GM12878 (cell line): ENCODE measurements around the gene DDX10. TPM values are rescaled to one million over a fixed set of nuclear protein-coding genes. Genes with fewer than 3 reads are reported as not detected.

Experiments used
- ATAC-seq: fragments of 200-7000 bp; cut with Tn5 transposase; 3 replicates; pipeline ENCODE4 v1.9.1; 2020; ENCODE audit warnings: mild to moderate bottlenecking, moderate library complexity
- BruUV-seq: library from RNA; stranded (reverse); fragments of 400-500 nt; replicated peaks from 2 replicates; lab custom pipeline; 2021; lab: Mats Ljungman, UMichigan
- CTCF ChIA-PET: fragments of 300-600 bp; sonication (Branson Sonifier 250); formaldehyde crosslinking; extraction: SDS; loops from one replicate; lab custom pipeline; 2021; ENCODE audit warnings: inconsistent platforms; lab: Yijun Ruan, JAX
- POLR2A ChIA-PET: fragments of 350-600 bp; formaldehyde crosslinking; extraction: SDS; loops from one replicate; lab custom pipeline; 2021; ENCODE audit warnings: inconsistent platforms; lab: Charles Lee
- RAD21 ChIA-PET: fragments of 300-600 bp; sonication (Branson Sonifier 250); formaldehyde crosslinking; loops from one replicate; lab custom pipeline; 2023; ENCODE audit warnings: antibody characterized with exemption; ENCODE audit not compliant: unreplicated experiment; lab: Charles Lee
- SMC1A ChIA-PET: fragments of 300-600 bp; sonication (Branson Sonifier 250); formaldehyde crosslinking; loops from one replicate; lab custom pipeline; 2023; ENCODE audit not compliant: unreplicated experiment, uncharacterized antibody; lab: Charles Lee
- DNase-seq: peaks from one replicate; pipeline ENCODE4 v3.0.0-alpha.2; 2011; ENCODE audit warnings: low read depth, low spot score
- FAIRE-seq: peaks from 3 replicates; lab custom pipeline; 2011; peaks lifted over from hg19 to GRCh38; lab: Jason Lieb, UNC
- H2AFZ ChIP-seq: 2 replicates; pipeline ENCODE4 v1.6.0; 2011; ENCODE audit warnings: low read depth, low read length, control low read depth; ENCODE audit not compliant: control insufficient read depth
- H3K27ac ChIP-seq: 2 replicates; pipeline ENCODE4 v1.5.1; 2011; ENCODE audit warnings: control low read depth; ENCODE audit not compliant: control insufficient read depth, insufficient read depth
- H3K27me3 ChIP-seq, 2 experiments: replicated peaks in 1 of 2; 2 replicates each; pipeline versions ENCODE4 v1.6.0 to v1.6.1; 2011; ENCODE audit warnings: low read length in 1 of 2; ENCODE audit not compliant: control insufficient read depth in 2 of 2, insufficient read depth in 2 of 2
- H3K36me3 ChIP-seq, 2 experiments: 2 replicates each; pipeline ENCODE4 v1.5.1; 2011; ENCODE audit warnings: low read length in 1 of 2; ENCODE audit not compliant: control insufficient read depth in 2 of 2, insufficient read depth in 2 of 2
- H3K4me1 ChIP-seq: 2 replicates; pipeline ENCODE4 v1.6.1; 2011; ENCODE audit warnings: mild to moderate bottlenecking, low read length, moderate library complexity, mixed read lengths; ENCODE audit not compliant: control insufficient read depth, insufficient read depth
- H3K4me2 ChIP-seq: 2 replicates; pipeline ENCODE4 v1.6.0; 2011; ENCODE audit warnings: control low read depth; ENCODE audit not compliant: control insufficient read depth, insufficient read depth
- H3K4me3 ChIP-seq: fragments of 200-600 bp; sonication (generic); 2 replicates; pipeline ENCODE4 v1.5.1; 2016
- H3K79me2 ChIP-seq: 2 replicates; pipeline ENCODE4 v1.6.0; 2011; ENCODE audit warnings: low read length; ENCODE audit not compliant: control insufficient read depth, insufficient read depth
- H3K9ac ChIP-seq: 2 replicates; pipeline ENCODE4 v1.8.0; 2011; ENCODE audit warnings: low read length, control low read depth, mixed read lengths; ENCODE audit not compliant: control insufficient read depth, insufficient read depth
- H3K9me3 ChIP-seq: replicated peaks from 3 replicates; pipeline ENCODE4 v1.5.1; 2011; ENCODE audit warnings: mild to moderate bottlenecking, low read length; ENCODE audit not compliant: control insufficient read depth, insufficient read depth
- H4K20me1 ChIP-seq: 2 replicates; pipeline ENCODE4 v1.6.0; 2011; ENCODE audit not compliant: control insufficient read depth, insufficient read depth
- ATF3 ChIP-seq: IDR thresholded peaks from 2 replicates; pipeline ENCODE4 v1.6.1; 2011; ENCODE audit warnings: low read depth, mild to moderate bottlenecking, low read length, moderate library complexity, borderline replicate concordance; ENCODE audit errors: extremely low read depth
- DPF2 ChIP-seq: fragments of 450-650 bp; IDR thresholded peaks from 2 replicates; pipeline ENCODE4 v1.6.1; 2017; ENCODE audit warnings: mild to moderate bottlenecking
- EED ChIP-seq: sonication (generic); IDR thresholded peaks from 2 replicates; pipeline ENCODE4 v1.6.1; 2016; ENCODE audit warnings: antibody characterized with exemption, low read depth
- ESRRA ChIP-seq: IDR thresholded peaks from 2 replicates; pipeline ENCODE4 v1.6.1; 2012; ENCODE audit warnings: mild to moderate bottlenecking, low read length, improper control_type of control experiment
- GABPA ChIP-seq: IDR thresholded peaks from 2 replicates; pipeline ENCODE4 v1.6.1; 2014; ENCODE audit warnings: antibody characterized with exemption, low read depth, mild to moderate bottlenecking, inconsistent platforms
- HDGF ChIP-seq: fragments of 450-650 bp; IDR thresholded peaks from 2 replicates; pipeline ENCODE4 v1.6.1; 2016; ENCODE audit warnings: antibody characterized with exemption
- IKZF2 ChIP-seq, 2 experiments: fragments of 450-650 bp; IDR thresholded peaks; 2 replicates each; pipeline ENCODE4 v1.6.1; 2017; ENCODE audit warnings: mild to moderate bottlenecking in 2 of 2, moderate library complexity in 2 of 2
- JUNB ChIP-seq: IDR thresholded peaks from 2 replicates; pipeline ENCODE4 v1.6.1; 2016; ENCODE audit warnings: antibody characterized with exemption, mild to moderate bottlenecking
- NFYB ChIP-seq: IDR thresholded peaks from 2 replicates; pipeline ENCODE4 v1.6.1; 2011; ENCODE audit warnings: low read depth, mild to moderate bottlenecking, low read length, improper control_type of control experiment, moderate library complexity; ENCODE audit not compliant: insufficient read depth
- PKNOX1 ChIP-seq: fragments of 450-650 bp; IDR thresholded peaks from 2 replicates; pipeline ENCODE4 v1.6.1; 2016; ENCODE audit warnings: mild to moderate bottlenecking
- SMARCA5 ChIP-seq: fragments of 450-650 bp; IDR thresholded peaks from 2 replicates; pipeline ENCODE4 v1.6.1; 2017; ENCODE audit warnings: mild to moderate bottlenecking
- SMC3 ChIP-seq: IDR thresholded peaks from 2 replicates; pipeline ENCODE4 v1.6.1; 2011; ENCODE audit warnings: low read length, improper control_type of control experiment, borderline replicate concordance
- SRF ChIP-seq, 2 experiments: IDR thresholded peaks; 2 replicates each; pipeline ENCODE4 v1.6.1; 2011; ENCODE audit warnings: low read depth in 2 of 2, low read length in 2 of 2, mild to moderate bottlenecking in 1 of 2, moderate library complexity in 1 of 2
- SUZ12 ChIP-seq: fragments of 200-600 bp; sonication (generic); IDR thresholded peaks from one replicate; pipeline ENCODE4 v1.6.1; 2018; ENCODE audit warnings: antibody characterized with exemption, mild to moderate bottlenecking; ENCODE audit not compliant: unreplicated experiment
- ZNF622 ChIP-seq: fragments of 450-650 bp; IDR thresholded peaks from 2 replicates; pipeline ENCODE4 v1.6.1; 2017; ENCODE audit warnings: mild to moderate bottlenecking, inconsistent platforms
- WGBS: methylation state at CpG from one replicate; pipeline ENCODE4 v1.1.6; 2016; ENCODE audit warnings: low lambda C conversion rate; ENCODE audit not compliant: insufficient replicate concordance, insufficient coverage; ENCODE audit errors: missing lambda C conversion rate; 5-methylcytosine and 5-hydroxymethylcytosine counted together
- in situ Hi-C: fragments of 300-500 bp; cut with MboI; formaldehyde crosslinking; loops from 9 replicates; pipeline ENCODE4 v1.14.3; 2018; ENCODE audit warnings: mixed read lengths
- intact Hi-C: fragments of 100-400 bp; cut with micrococcal nuclease; formaldehyde crosslinking; loops from one replicate; pipeline ENCODE4 v1.14.2; 2022; ENCODE audit not compliant: unreplicated experiment
- polyA plus RNA-seq, 11 experiments: library from polyadenylated mRNA; depleted of rRNA in 4 of 11; unstranded in 6 of 11; stranded (reverse) in 5 of 11; fragments of >200 nt; fragmentation: Nextera tagmentation in 4 of 11; fragmentation: Illumina TruSeq in 1 of 11; extraction: Ambion mirVana in 4 of 11; extraction: Trizol in 1 of 11; gene quantifications; 1 replicate in 1 of 11; 2 replicates in 10 of 11; pipeline versions ENCODE4 v1.2.1 to v1.2.3, GENCODE V29; 2011 to 2016; ENCODE audit warnings: inconsistent platforms in 2 of 11, missing spikeins in 2 of 11, low read depth in 1 of 11
- total RNA-seq, 4 experiments: library from RNA; depleted of rRNA in 3 of 4; stranded (reverse); fragments of >200 nt in 3 of 4; fragmentation: Illumina TruSeq in 1 of 4; extraction: Trizol in 1 of 4; gene quantifications; 2 replicates each; pipeline versions ENCODE4 v1.2.1 to v1.2.3, GENCODE V29; 2013 to 2021
- TF ChIP-seq, protein P1 (sequence below): fragments of 450-650 bp; IDR thresholded peaks from 2 replicates; pipeline ENCODE4 v1.6.1; 2018; ENCODE audit warnings: borderline replicate concordance, mild to moderate bottlenecking; ENCODE audit not compliant: partially characterized antibody
- TF ChIP-seq, protein P2 (sequence below): fragments of 150-350 bp; IDR thresholded peaks from 2 replicates; pipeline ENCODE4 v1.6.1; 2014; ENCODE audit warnings: mild to moderate bottlenecking, low read depth, low read length
- TF ChIP-seq, protein P3 (sequence below): fragments of 450-650 bp; formaldehyde crosslinking; IDR thresholded peaks from 2 replicates; pipeline ENCODE4 v1.4.0; 2022; ENCODE audit warnings: mild to moderate bottlenecking, moderate library complexity

The DDX10 gene
- total and polyA plus RNA-seq, 10 of the 15 experiments (the other 5 are each of a cell fraction or from before 2014, with no cell fraction given), result 20.9 to 51.5 (median 31.9) TPM

DNA sequence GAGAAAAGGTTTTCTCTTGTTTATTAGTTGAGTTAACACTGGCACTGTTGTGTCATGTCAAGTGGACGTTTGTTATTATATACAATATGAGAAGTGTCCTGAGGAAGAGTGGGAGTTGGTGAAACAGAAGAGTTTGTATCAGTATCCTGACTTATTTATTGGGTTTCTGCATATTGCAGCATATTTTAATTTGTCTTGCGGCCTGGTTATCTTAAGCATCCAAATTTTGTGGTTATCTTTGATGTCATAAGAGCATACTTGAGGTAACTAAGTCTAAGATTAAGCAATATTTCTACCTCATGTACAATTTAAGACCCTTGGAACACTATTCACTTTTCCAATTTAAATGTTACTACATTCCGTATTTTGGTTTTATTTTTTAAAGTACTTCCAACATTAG lies 103.5 kb downstream of the DDX10 start:
- intact Hi-C loops (no loop called here), in situ Hi-C loops (no loop called here)
- Histone ChIP-seq H3K4me2 (no peak overlapping the region), H3K4me3 (no peak overlapping the region), H4K20me1 (no peaks in the 10 kb centered on the region), H3K9me3 (no peaks in the 10 kb centered on the region), H3K27ac (no peak overlapping the region), H3K79me2 (no peaks in the 10 kb centered on the region), H2AFZ (no peak overlapping the region), H3K36me3 (no peaks in the 10 kb centered on the region), H3K9ac (no peak overlapping the region), H3K4me1 (no peaks in the 10 kb centered on the region), H3K27me3 (no peaks in the 10 kb centered on the region)
- WGBS, result 95% methylated on average over 3 of the region's 3 CpGs
- ChIA-PET POLR2A (no interaction called here), SMC1A (no interaction called here), CTCF (no interaction called here), RAD21 (no interaction called here)
- BruUV-seq, result no TSS peak
- no peak for ATAC-seq
- no peak for DNase-seq
- FAIRE-seq, result no peak
- TF ChIP-seq NFYB (no peak), PKNOX1 (no peak), SMC3 (no peak), HDGF (no peak), DPF2 (no peak), EED (no peak), ESRRA (no peak), SMARCA5 (no peak), ZNF622 (no peak), SRF (IDR thresholded peaks at IDR 0.05; ENCODE audit: low read depth in 2 of 2, low read length in 2 of 2) (no peak), GABPA (no peak), JUNB (no peak), SUZ12 (no peak), ATF3 (no peak), IKZF2 (IDR thresholded peaks at IDR 0.05) (no peak)
- TF ChIP-seq, protein P1, sequence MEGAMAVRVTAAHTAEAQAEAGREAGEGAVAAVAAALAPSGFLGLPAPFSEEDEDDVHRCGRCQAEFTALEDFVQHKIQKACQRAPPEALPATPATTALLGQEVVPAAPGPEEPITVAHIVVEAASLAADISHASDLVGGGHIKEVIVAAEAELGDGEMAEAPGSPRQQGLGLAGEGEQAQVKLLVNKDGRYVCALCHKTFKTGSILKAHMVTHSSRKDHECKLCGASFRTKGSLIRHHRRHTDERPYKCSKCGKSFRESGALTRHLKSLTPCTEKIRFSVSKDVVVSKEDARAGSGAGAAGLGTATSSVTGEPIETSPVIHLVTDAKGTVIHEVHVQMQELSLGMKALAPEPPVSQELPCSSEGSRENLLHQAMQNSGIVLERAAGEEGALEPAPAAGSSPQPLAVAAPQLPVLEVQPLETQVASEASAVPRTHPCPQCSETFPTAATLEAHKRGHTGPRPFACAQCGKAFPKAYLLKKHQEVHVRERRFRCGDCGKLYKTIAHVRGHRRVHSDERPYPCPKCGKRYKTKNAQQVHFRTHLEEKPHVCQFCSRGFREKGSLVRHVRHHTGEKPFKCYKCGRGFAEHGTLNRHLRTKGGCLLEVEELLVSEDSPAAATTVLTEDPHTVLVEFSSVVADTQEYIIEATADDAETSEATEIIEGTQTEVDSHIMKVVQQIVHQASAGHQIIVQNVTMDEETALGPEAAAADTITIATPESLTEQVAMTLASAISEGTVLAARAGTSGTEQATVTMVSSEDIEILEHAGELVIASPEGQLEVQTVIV, result no peak
- TF ChIP-seq, protein P2, sequence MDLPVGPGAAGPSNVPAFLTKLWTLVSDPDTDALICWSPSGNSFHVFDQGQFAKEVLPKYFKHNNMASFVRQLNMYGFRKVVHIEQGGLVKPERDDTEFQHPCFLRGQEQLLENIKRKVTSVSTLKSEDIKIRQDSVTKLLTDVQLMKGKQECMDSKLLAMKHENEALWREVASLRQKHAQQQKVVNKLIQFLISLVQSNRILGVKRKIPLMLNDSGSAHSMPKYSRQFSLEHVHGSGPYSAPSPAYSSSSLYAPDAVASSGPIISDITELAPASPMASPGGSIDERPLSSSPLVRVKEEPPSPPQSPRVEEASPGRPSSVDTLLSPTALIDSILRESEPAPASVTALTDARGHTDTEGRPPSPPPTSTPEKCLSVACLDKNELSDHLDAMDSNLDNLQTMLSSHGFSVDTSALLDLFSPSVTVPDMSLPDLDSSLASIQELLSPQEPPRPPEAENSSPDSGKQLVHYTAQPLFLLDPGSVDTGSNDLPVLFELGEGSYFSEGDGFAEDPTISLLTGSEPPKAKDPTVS, result no peak
- TF ChIP-seq, protein P3, sequence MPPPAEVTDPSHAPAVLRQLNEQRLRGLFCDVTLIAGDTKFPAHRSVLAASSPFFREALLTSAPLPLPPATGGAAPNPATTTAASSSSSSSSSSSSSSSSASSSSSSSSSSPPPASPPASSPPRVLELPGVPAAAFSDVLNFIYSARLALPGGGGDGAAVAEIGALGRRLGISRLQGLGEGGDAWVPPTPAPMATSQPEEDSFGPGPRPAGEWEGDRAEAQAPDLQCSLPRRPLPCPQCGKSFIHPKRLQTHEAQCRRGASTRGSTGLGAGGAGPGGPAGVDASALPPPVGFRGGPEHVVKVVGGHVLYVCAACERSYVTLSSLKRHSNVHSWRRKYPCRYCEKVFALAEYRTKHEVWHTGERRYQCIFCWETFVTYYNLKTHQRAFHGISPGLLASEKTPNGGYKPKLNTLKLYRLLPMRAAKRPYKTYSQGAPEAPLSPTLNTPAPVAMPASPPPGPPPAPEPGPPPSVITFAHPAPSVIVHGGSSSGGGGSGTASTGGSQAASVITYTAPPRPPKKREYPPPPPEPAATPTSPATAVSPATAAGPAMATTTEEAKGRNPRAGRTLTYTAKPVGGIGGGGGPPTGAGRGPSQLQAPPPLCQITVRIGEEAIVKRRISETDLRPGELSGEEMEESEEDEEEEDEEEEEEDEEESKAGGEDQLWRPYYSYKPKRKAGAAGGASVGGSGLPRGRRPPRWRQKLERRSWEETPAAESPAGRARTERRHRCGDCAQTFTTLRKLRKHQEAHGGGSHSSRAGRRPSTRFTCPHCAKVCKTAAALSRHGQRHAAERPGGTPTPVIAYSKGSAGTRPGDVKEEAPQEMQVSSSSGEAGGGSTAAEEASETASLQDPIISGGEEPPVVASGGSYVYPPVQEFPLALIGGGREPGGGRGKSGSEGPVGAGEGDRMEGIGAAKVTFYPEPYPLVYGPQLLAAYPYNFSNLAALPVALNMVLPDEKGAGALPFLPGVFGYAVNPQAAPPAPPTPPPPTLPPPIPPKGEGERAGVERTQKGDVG (CRISPR knock-in tag), result no peak
